GM11168 (cell line): ENCODE measurements around the gene C17orf113.

Experiments used
- in situ Hi-C: fragments of 300-500 bp; cut with MboI; formaldehyde crosslinking; loops from one replicate; pipeline ENCODE4 v1.12.0; 2022; ENCODE audit warnings: low sequenced_read_pairs; ENCODE audit not compliant: unreplicated experiment

C17orf113 gene

DNA sequence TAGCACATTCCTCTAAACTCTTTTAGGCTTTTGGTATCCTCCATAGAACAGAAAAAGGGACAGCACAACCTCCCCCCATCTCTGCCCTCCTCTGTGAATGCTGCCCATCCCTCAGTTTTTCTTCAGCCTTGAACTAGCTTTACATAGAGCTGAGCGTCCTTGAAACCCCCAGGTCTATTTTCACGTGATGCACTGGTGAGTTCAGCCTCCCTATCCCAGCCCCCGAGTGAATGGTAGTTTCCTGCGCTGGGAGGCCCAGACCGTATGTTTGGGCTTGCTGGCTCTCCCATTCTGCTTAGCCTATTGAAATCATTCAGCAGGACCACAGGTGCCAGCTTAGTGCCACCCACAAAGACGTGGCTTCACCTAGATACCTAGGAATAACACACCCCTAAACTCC, 25.4 kb upstream of the C17orf113 start:
- in situ Hi-C loops: no loop called here

DNA sequence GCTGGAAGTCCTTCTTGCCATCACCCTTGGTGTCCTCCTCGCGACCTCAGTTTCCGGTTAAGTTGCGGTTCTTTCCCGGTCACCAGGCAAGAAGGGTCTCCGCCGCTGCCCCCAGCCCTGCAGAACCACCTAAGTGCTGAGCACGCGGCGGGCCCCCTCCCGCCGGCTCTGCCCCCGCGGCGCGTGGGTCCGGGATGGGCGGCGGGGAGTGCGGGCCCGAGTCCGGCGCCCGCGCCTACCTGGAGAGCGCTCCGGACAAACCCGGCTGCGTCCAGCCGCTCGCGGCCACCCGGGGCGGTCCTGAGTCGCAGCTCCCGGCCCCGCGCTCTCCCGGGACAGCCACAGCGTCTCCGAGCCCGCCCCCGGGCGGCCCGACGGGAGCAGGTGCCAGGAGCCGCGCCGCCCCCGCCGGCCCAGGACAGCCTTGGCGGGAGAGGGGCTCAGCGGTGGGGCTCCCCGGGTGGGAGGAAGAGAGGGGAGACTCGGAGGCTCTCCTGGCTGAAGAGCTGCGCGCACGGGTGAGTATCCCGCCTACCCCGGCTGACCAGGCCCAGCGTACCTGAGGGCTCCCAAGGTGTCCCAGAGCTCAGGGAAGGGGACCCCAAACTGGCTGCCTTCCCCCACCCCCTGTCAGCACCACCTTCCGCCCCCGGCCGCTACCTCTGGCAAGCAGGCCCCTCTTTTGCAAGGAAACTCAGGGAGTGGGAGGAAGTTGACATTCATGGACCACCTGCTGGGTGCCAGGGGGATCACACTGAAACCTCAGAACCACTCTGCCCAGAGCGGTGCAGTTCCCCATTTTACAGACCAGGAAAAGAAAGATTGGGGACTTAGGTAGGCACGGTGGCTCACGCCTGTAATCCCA, 22.2 kb upstream of the C17orf113 start:
- in situ Hi-C loops: no loop called here

DNA sequence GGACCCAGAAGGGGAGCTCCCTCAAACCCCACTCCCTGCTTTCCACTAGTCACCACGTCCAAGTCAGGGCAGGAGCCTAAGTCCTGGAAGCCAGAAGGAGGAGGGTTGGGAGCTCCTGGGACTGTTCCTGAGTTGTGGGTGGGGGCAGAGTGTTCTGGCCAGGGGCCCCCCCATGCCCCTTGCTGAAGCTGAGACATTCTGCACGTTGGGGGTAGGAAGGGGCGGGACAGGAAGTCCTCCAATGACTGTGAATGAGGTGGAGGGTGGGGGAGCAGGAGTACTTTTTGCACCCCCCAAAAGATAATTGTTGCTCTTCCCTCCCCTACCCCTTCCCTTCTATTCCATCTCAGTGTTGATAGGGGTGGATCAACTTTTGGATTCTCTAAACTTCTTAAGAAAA, 21.4 kb upstream of the C17orf113 start:
- in situ Hi-C loops: no loop called here

DNA sequence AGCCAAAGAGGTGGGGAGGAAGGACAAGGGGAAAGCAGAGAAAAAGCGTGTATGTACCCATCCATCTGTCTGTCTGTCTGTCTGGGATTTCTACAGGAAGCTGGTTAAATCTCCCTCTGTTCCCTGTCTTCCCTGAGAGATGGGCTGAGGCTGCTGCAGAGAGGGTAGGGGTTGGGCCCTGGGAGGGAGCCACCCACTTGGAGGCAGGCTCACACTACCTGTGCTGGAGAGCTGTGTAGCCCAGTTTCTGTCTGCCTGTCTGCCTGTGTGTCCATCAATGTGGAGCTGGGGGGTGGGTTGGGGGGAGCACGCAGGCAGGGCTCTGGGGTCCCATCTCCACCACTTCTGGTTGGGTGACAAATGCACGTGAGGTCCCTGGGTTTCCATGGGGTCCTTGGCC, 18.6 kb upstream of the C17orf113 start:
- in situ Hi-C loops: loop anchor here (10.0 kb wide), 1 partner anchor 46 kb away; the partner anchor contains the start of gene DHX58

DNA sequence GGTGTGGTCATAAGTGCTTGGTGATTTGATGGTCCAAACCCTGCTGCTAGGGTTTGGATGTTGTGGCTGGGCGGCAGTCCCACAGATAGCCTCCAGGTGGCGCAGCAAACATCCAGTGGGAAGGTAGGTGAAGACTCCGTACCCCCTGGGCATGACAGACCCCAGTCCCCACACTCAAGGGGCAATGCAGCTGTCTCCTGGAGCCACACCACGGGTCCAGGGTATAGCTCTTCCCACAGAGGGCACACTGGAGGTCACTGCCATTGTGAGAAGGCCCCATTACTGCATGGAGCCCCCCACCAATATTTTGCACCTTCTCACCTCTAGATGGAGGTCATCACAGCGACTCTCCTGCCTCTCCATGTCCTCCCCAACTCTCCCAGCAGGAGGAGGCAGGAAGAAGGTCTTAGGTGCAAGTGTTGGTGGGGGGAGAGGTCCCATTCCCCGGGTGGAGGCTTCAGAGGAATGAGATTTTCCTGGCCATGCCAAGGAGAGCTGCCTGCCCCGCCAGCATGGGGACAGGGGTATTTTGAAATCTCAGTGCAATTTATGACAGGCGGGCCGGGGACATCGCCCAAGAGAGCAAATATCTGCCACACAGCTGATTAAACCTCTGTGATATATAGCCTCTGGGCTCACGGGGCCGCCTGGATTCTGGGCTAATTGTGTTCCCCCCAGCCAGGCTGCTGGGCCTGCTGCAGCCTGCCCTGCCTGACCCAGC, 17.1 kb upstream of the C17orf113 start:
- in situ Hi-C loops: loop anchor here (10.0 kb wide), 1 partner anchor 47 kb away; the partner anchor contains the start of gene DHX58

DNA sequence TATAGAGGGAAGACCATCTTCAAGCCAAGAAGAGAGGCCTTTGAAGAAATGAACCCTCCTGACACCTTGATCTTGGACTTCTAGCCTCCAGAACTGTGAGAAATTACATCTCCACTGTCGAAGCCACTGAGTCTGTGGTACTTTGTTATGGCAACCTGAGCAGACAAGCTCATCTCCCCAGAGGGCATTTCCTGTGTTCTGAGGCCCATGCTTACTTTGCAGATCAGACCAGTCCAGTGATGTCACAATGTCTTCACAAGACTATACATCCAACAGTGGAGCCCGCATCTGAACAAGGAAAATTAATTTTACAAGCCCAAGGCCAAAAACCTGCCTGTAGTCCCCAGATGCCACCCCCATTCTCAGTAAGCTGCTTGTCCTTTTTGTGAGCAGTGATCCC, 14.8 kb upstream of the C17orf113 start:
- in situ Hi-C loops: loop anchor here (10.0 kb wide), 1 partner anchor 50 kb away; the partner anchor contains the start of gene DHX58

DNA sequence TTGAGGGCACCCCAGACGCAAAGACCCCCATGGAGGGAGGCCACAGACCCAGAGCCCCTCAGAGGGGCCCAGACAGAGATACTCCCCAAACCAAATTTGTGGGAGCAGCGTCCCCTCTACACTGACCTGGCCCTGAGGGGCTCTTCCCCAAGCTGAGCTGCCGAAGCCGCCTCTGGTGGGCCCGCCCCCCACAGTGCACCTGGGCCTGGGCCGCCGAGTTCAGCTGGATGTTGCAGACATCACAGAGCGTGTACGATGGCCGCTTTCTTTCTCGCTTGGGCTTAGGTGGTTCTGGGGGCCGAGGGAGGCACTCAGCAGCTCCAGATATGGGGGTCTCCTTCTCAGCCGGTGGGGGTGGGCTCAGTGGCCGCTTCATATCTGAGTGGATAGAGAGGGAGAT, 12.3 kb upstream of the C17orf113 start:
- in situ Hi-C loops: loop anchor here (10.0 kb wide), 1 partner anchor 52 kb away; the partner anchor contains the start of gene DHX58

DNA sequence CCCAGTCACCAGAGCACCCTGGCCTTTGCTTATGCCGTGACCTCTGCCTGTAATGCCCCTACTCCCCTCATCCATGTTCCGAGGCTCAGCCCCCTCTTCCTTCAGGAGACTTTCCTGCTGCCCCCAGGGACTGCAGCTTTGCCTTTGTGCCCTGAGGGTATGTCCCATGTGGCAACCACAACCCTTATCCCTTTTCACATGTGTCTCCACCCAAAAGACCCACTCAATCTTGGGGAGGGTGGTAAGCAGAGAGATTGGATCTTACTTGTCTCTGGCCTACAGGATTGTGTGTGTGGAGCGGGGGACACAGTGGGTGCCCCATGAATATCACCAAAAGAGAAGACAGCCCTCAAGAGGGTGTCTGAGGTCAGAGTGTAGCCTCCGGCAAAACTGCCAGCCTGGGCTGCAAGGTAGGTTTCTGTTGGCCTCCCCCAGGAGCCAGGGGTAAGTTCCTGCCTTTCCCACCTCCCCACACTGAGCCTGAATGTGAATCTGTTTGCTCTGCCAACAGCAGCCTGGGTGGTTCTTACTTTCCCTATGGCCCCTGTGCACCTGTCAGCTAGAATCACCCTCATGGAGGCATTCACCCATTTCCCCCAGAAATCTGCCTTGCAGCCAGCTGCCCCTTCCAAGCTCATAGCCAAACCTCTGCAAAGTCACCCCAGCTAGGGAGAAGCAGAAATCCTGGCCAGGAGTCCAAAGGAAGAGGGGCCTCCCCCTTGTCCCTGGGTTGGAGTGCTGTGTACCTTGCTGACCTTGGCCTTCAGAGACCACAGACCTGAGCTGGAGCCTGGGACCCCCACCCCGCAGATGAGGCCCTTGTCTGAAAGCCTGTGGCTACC, 11.5 kb upstream of the C17orf113 start:
- in situ Hi-C loops: loop anchor here (10.0 kb wide), 1 partner anchor 53 kb away; the partner anchor contains the start of gene DHX58

DNA sequence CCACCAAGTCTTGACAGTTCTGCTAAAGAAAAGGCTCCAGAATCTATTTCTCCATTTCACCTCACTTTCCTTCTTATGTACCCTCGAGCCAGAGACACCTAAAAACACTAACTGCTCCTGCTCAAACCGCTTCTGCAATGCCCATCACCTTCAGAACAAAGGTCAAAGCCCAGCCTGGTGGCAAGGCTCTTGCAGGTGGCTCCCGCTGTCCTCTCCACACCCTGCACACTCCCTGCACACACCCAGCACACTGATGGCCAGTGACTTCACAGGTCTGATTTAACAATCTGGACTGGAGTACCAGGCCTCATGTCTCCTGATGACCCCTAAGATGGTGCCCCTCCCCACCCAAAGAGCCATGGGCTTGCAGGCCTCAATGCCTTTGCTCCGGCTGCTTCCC, 9.8 kb upstream of the C17orf113 start:
- in situ Hi-C loops: loop anchor here (10.0 kb wide), 1 partner anchor 55 kb away; the partner anchor contains the start of gene DHX58

DNA sequence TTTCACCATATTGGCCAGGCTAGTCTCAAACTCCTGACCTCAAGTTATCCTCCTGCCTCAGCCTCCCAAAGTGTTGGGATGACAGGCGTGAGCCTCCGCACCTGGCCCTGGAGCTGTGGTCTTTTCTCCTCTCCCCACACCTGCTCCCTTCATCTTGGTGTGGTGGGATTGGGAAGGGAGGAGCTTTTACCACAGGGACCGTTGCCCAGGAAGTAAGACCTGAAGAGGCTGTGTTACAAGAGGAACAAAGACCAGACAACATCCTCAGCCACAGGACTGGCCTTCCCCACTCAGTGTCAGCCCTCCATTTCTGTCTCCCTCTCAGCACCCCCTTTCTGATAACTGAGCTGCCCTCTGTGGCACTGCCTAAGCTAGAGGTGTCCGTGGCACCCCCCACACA, 9.4 kb upstream of the C17orf113 start:
- in situ Hi-C loops: loop anchor here (10.0 kb wide), 1 partner anchor 55 kb away; the partner anchor contains the start of gene DHX58

DNA sequence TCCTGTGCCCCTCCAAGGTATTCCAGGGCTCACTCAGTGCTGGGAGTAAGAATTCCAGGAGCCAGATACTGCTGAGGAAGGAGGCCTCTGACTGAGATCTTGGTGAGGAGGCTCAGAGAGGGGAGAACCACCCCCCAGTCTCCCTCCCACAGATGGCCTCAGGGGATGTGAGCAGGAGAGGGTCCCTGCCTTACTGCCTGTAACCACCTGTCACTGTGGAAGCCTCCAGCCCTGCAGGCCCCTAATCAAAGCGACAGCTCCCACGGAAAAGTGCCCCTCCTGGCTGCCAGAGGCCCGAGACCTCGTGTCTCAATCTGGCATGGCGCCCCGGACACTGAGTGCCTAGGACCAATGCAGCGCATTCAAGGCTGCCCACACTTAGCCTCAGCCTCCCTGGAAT, 7.7 kb upstream of the C17orf113 start:
- in situ Hi-C loops: no loop called here

DNA sequence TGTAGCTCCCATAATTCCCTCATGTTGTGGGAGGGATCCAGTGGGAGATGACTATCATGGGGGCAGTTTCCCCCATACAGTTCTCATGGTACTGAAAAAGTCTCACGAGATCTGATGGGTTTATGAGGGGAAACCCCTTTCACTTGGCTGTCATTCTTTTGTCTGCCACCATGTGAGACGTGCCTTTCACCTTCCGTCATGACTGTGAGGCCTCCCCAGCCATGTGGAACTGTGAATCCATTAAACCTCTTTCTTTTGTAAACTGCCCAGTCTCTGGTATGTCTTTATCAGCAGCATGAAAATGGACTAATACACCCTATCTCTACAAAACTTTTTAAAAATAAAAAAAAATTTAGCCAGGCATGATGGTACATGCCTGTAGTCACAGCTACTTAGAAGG, 6.2 kb upstream of the C17orf113 start:
- in situ Hi-C loops: no loop called here

DNA sequence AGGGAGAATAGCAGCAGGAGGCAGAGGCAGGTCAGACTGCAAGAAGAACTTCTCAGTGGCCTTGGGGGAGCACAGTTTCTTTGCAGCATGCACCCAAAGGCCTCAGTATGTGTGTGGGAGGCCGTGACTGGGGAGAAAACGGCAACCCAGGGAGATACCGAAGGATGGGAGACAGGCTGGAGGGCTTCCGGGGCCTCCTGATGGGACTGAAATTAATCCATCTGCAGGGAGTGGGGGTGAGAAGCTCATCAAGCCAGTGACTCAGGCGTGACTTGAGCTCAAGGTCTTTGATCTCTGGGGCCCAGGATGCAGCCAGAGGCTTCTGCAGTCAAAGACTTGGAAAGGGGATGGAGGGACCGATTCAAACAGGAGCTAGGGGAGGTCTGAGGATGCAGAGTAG, 5.1 kb upstream of the C17orf113 start:
- in situ Hi-C loops: no loop called here

DNA sequence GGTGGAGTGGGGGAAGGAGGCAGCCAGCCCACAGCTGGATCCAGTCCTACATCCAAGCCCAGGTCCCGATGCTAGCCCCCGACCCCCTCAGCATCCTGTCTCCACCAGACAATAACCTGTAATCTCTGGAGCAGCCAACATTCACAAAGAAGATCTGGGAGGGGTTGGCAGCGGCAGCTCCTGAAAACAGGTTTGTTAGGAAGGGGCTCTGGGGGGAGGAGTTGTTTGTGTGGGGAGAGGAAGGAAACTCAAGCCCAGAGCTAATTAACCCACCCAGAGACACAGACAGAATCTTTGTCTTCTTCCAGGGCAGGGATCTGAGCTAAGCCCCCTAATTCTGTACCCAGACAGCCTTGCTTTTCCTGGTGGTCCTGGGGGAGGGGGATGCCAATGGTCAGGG, 4.6 kb upstream of the C17orf113 start:
- in situ Hi-C loops: no loop called here

DNA sequence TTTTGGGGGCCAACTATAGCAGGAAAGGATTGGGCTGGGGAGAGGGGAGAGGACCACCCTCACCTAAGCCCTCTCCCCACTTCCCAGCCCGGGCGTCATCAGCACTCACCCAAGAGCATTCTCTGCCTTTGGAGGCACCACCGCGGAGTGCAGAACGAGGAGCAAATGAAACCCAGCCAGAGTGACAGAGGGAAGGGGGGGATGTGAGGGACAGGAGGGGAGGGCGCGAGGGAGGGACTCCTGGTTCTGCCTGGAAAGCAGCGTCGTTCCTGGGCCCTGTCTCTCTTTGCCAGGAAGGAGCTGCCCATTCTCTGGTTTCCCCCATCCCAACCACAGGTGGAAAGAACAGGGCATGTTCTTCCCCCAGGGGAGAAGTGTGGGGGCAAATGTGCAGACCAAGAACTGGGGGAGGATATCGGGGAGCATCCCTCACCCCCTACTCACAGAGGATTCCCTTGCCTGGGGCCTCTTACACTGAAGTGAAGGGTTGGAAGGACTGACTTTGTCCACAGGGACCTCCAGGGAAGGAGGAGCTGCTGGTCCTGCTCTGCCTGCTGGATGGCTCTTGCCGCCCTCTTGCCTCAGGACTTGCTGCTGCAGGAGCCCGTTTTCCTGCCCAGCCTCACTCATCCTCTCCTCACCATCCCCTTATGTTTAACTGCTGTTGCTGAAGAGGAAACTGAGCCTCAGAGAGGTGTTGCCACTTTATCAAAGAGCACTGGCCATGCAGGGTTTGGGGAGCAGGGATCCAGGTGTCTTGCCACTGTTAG, 3.5 kb upstream of the C17orf113 start:
- in situ Hi-C loops: no loop called here

DNA sequence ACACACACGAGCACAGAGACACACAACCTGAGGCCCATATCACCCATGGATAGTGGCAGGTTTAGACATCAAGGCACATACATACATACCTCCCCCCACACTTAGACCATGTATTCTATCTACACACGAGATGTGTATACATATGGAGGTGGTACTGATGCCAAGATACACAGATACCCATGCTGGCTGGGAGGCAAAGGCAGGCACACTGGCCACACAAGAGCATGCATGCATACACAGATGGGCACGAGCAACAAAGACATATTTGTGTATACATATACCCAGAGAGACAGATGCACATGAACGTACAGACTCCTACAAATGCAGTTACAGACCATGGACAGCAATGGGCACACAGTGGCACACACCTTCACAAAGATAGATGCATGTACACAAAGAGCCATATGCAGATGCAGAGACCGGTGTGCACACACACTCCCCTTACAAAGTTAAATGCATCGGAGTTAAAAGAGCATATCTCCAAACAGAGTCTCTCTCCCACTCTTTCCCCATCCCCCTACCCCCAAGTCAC, 2.0 kb upstream of the C17orf113 start:
- in situ Hi-C loops: no loop called here

DNA sequence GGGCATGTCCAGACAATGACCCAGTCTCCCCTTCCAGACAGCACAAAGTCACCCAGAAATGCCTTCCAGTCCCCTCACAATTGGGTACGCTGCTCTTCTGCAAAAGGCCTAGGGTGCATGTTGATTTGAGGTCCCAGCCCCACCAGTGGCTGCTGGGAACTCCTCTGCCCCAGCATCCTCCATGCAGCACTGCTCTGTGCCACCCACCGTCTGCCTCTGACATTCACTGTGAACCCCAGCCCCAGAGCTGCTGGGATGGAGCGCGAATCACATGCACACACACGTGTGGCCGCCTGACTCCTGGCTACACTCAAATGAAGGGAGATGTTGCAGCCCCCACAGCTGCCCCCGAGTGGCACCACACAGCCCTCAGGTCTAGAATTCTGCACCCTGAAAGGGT, 1.2 kb upstream of the C17orf113 start:
- in situ Hi-C loops: no loop called here

DNA sequence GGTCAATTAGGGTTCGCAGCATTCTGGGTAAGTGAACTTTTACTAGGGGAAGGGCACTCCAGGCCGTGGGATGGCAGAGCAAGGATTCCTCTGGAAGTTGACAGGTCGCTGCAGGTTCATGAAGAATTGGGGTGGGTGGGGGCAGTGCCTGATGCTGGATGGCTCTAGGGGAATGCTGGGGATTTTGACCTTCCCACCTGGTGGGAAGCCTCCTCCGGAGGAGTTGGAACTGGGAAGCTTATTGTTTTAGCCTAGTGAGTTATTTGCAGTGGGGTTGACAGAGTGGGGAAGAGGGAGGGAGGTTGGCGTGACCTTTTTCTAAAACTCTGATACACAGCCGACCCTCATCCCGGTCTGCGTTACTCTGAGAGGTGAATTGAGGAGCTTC, 606 bp upstream of the C17orf113 start:
- in situ Hi-C loops: no loop called here

DNA sequence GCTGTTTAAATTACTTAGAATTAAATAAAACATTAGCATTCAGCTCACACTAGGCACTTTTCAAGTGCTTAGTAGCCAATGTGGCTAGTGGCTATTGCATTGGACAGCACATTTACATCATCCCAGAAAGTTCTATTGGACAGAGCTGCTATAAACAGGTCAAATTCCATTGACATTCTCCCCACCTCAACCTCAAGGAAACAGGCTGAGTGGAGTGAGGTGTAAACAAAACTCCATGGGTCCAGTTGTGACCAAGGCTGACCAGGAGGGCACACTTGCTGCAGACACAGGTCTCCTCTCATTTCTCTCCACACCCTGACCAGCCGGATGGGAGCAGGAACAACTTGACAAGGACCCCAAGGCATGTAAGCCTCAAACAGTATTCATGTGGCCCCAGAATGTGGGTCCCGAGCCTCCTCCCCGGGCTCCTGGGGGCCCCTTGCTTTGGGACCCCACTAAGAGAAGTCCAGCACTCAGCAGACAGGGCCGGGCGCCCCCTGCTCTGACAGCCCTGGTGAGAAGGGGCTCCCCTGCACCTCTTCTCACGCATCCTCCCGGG, 488 bp downstream of the C17orf113 start:
- in situ Hi-C loops: no loop called here
